DOHH2 (cell line): Measurements from ENCODE around the gene CALM3.

Source experiments
- H3F3A ChIP-seq: fragments of 200-600 bp; sonication (generic), shearing (Covaris generic); 2 replicates; pipeline ENCODE4 v1.6.0; 2016; ENCODE audit warnings: antibody characterized with exemption, mild to moderate bottlenecking; ENCODE audit not compliant: control insufficient read depth, insufficient read depth
- H3K27ac ChIP-seq: fragments of 200-600 bp; sonication (generic); 2 replicates; pipeline ENCODE4 v1.5.1; 2014; ENCODE audit warnings: low read depth, mild to moderate bottlenecking, low read length, moderate library complexity
- H3K27me3 ChIP-seq: fragments of 200-600 bp; sonication (generic); 2 replicates; pipeline ENCODE4 v1.6.1; 2014; ENCODE audit warnings: mild to moderate bottlenecking, low read length, mixed read lengths; ENCODE audit not compliant: control insufficient read depth
- H3K36me3 ChIP-seq: fragments of 200-600 bp; sonication (generic); 2 replicates; pipeline ENCODE4 v1.6.1; 2014; ENCODE audit warnings: mild to moderate bottlenecking, low read length, moderate library complexity, mixed read lengths; ENCODE audit not compliant: control insufficient read depth
- H3K4me1 ChIP-seq: fragments of 200-600 bp; sonication (generic); 2 replicates; pipeline ENCODE4 v1.6.1; 2014; ENCODE audit warnings: mild to moderate bottlenecking, low read length, mixed read lengths; ENCODE audit not compliant: control insufficient read depth
- H3K4me2 ChIP-seq: fragments of 200-600 bp; sonication (generic); 2 replicates; pipeline ENCODE4 v1.6.0; 2014; ENCODE audit warnings: mild to moderate bottlenecking, low read length, moderate library complexity
- H3K4me3 ChIP-seq: fragments of 200-600 bp; sonication (generic); 2 replicates; pipeline ENCODE4 v1.5.1; 2014; ENCODE audit warnings: mild to moderate bottlenecking, low read length, mixed read lengths
- H3K79me2 ChIP-seq: fragments of 200-600 bp; sonication (generic); 2 replicates; pipeline ENCODE4 v1.6.1; 2014; ENCODE audit warnings: mild to moderate bottlenecking, low read length, mixed read lengths; ENCODE audit not compliant: control insufficient read depth
- H3K9me2 ChIP-seq: fragments of 200-600 bp; sonication (generic); replicated peaks from 2 replicates; pipeline ENCODE4 v1.6.1; 2014; ENCODE audit warnings: mild to moderate bottlenecking, low read length, mixed read lengths; ENCODE audit not compliant: control insufficient read depth
- H3K9me3 ChIP-seq: fragments of 200-600 bp; sonication (generic); 2 replicates; pipeline ENCODE4 v1.6.1; 2014; ENCODE audit warnings: antibody characterized with exemption, low read length, mixed read lengths; ENCODE audit not compliant: control insufficient read depth, insufficient read depth
- H4K20me1 ChIP-seq: fragments of 200-600 bp; sonication (generic); 2 replicates; pipeline ENCODE4 v1.6.0; 2014; ENCODE audit warnings: low read depth, mild to moderate bottlenecking, antibody characterized with exemption, low read length, moderate library complexity; ENCODE audit not compliant: control insufficient read depth, insufficient read depth
- CTCF ChIP-seq: fragments of 200-600 bp; sonication (generic); IDR thresholded peaks from one replicate; pipeline ENCODE4 v1.5.1; 2014; ENCODE audit warnings: antibody characterized with exemption, mild to moderate bottlenecking, low read depth, low read length; ENCODE audit not compliant: poor library complexity, severe bottlenecking
- EZH2phosphoT487 ChIP-seq: fragments of 200-600 bp; sonication (generic); IDR thresholded peaks from 2 replicates; pipeline ENCODE4 v1.6.1; 2017; ENCODE audit warnings: borderline replicate concordance, mild to moderate bottlenecking, antibody characterized with exemption, low read length, moderate library complexity, mixed read lengths

Gene CALM3

GRCh38 chr19:46609511-46610412, 8.6 kb downstream of the CALM3 start:
- TF ChIP-seq EZH2phosphoT487 (no peak), CTCF (no peak)
- H3K36me3 ChIP-seq = peaks cover 61% of the 10 kb centered on the region

DNA sequence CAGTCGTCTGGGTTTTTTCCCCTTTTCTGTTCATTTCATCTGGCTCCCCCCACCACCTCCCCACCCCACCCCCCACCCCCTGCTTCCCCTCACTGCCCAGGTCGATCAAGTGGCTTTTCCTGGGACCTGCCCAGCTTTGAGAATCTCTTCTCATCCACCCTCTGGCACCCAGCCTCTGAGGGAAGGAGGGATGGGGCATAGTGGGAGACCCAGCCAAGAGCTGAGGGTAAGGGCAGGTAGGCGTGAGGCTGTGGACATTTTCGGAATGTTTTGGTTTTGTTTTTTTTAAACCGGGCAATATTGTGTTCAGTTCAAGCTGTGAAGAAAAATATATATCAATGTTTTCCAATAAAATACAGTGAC, 9.3 kb downstream of the CALM3 start:
- no peak overlapping the region for H3K27ac ChIP-seq
- H3K4me3 ChIP-seq = no peak overlapping the region
- peaks cover 10% of the 10 kb centered on the region for H3F3A ChIP-seq
- H4K20me1 ChIP-seq = 0 out of 2 replicates have a peak, but pooled peaks cover 2% of the 10 kb centered on the region
- no peaks in the 10 kb centered on the region for H3K9me3 ChIP-seq
- peaks cover 6% of the 10 kb centered on the region for H3K79me2 ChIP-seq
- peaks cover 55% of the 10 kb centered on the region for H3K36me3 ChIP-seq
- no peak overlapping the region for H3K4me2 ChIP-seq
- no peak for TF ChIP-seq CTCF
- no peak for TF ChIP-seq EZH2phosphoT487
- no peaks in the 10 kb centered on the region for H3K27me3 ChIP-seq
- no peaks in the 10 kb centered on the region for H3K9me2 ChIP-seq
- H3K4me1 ChIP-seq = peaks cover 26% of the 10 kb centered on the region

More at GRCh38 chr19:46609511-46610412, 8.6 kb downstream of the CALM3 start:
- Histone ChIP-seq H3K9me3 (no peaks in the 10 kb centered on the region), H3K27me3 (no peaks in the 10 kb centered on the region), H3K9me2 (no peaks in the 10 kb centered on the region), H3K27ac (no peak overlapping the region), H3K4me3 (no peak overlapping the region), H3K79me2 (peaks cover 12% of the 10 kb centered on the region), H3K4me1 (peaks cover 26% of the 10 kb centered on the region), H3F3A (peaks cover 10% of the 10 kb centered on the region), H3K4me2 (no peak overlapping the region), H4K20me1 (0 out of 2 replicates have a peak, but pooled peaks cover 2% of the 10 kb centered on the region)

DNA sequence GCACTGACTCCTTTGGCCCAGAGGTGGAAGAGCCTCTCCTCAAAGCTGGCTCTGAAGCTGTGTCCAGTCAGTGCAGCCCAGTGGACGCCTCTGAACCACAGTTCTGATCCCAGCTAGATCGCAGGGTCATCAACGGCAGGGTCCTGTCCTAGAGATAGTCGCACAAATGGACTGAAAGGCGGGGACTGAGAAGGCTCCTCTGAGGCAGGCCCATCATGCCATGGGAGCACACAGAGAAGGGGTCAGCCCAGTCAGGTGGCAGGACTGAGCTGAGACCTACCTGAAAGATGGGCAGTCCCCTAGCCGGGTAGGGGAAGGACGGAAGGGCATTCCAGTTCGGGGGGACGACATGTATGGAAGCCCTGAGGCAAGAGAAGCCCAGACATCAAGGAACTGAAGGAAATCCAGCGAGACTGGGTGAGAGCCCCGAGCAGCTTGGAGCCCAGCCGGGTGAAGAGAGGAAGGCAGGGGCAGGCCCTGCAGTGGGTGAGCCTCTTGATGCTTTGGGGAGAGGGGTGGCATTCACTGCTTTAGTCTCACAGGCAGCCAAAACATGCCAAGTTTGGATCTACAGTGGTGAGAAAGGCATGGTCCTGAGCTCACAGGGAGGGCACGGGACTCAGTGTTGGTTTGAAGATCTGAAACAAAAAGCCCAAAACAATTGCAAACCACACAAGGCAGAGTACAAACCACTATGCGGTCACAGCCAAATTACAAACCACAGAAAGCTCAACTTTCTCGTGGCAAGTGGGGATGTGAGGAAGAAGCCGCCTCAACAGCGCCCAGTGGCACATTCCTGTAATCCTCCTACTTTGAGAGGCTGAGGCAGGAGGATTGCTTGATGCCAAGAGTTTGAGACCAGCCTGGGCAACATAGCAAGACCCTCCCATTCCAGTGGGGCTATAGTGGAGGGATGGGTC, 10.0 kb downstream of the CALM3 start:
- peaks cover 10% of the 10 kb centered on the region for H3F3A ChIP-seq
- H4K20me1 ChIP-seq = 0 out of 2 replicates have a peak, but pooled peaks cover 2% of the 10 kb centered on the region
- no peak overlapping the region for H3K27ac ChIP-seq
- no peaks in the 10 kb centered on the region for H3K9me3 ChIP-seq
- peaks cover 26% of the 10 kb centered on the region for H3K4me1 ChIP-seq
- H3K4me2 ChIP-seq = peak overlapping the region; percentile 36; the same call in 1 of the 2 replicates
- no peak overlapping the region for H3K4me3 ChIP-seq
- no peaks in the 10 kb centered on the region; the same call in 1 of the 2 replicates for H3K79me2 ChIP-seq
- H3K9me2 ChIP-seq = no peaks in the 10 kb centered on the region
- TF ChIP-seq CTCF = no peak
- TF ChIP-seq EZH2phosphoT487 = no peak
- H3K36me3 ChIP-seq = peaks cover 48% of the 10 kb centered on the region
- H3K27me3 ChIP-seq = no peaks in the 10 kb centered on the region
